PFSK-1 (cell line): ENCODE results near the gene TBKBP1.

Source experiments
- FOXP2 ChIP-seq: optimal IDR thresholded peaks from 2 replicates; pipeline ENCODE3; 2011; ENCODE audit warnings: borderline replicate concordance, control low read depth, inconsistent platforms; ENCODE audit not compliant: insufficient read depth; ENCODE audit errors: extremely low read length, extremely low read depth
- POLR2AphosphoS5 ChIP-seq: IDR thresholded peaks from 2 replicates; pipeline ENCODE4 v1.6.1; 2012; ENCODE audit warnings: low read depth, mild to moderate bottlenecking, control low read depth, low read length, moderate library complexity
- REST ChIP-seq, 2 experiments: IDR thresholded peaks; 2 replicates each; pipeline versions ENCODE4 v1.6.1 to v1.8.0; 2011 to 2012; ENCODE audit warnings: low read depth in 2 of 2, low read length in 2 of 2, control low read depth in 1 of 2, inconsistent platforms in 1 of 2, mild to moderate bottlenecking in 1 of 2, moderate library complexity in 1 of 2; ENCODE audit not compliant: insufficient read depth in 1 of 2
- SIN3A ChIP-seq: IDR thresholded peaks from 2 replicates; pipeline ENCODE4 v1.6.1; 2012; ENCODE audit warnings: mild to moderate bottlenecking, low read length, moderate library complexity, borderline replicate concordance; ENCODE audit not compliant: insufficient read depth
- TAF1 ChIP-seq: IDR thresholded peaks from 2 replicates; pipeline ENCODE4 v1.6.1; 2012; ENCODE audit warnings: low read length, control low read depth, borderline replicate concordance; ENCODE audit not compliant: insufficient read depth

TBKBP1 gene

GRCh38 chr17:47705536-47706530 is 11.9 kb downstream of the TBKBP1 start:
- no peak for TF ChIP-seq FOXP2
- TF ChIP-seq REST (IDR thresholded peaks at IDR 0.05; ENCODE audit: insufficient read depth in 1 of 2, low read depth in 2 of 2, low read length in 2 of 2), result no peak
- no peak for TF ChIP-seq TAF1

GRCh38 chr17:47707056-47707804 is 13.3 kb downstream of the TBKBP1 start:
- TF ChIP-seq FOXP2 (no peak), POLR2AphosphoS5 (no peak), TAF1 (no peak), REST (IDR thresholded peaks at IDR 0.05; ENCODE audit: insufficient read depth in 1 of 2, low read depth in 2 of 2, low read length in 2 of 2) (no peak), SIN3A (no peak)

- peak in 1 of 2 experiments; percentile 78; a peak in 2 of 4 replicates for TF ChIP-seq REST (IDR thresholded peaks at IDR 0.05; ENCODE audit: insufficient read depth in 1 of 2, low read depth in 2 of 2, low read length in 2 of 2)
- no peak for TF ChIP-seq TAF1
Observed at GRCh38 chr17:47707884-47708283, 13.9 kb downstream of the TBKBP1 start.

DNA sequence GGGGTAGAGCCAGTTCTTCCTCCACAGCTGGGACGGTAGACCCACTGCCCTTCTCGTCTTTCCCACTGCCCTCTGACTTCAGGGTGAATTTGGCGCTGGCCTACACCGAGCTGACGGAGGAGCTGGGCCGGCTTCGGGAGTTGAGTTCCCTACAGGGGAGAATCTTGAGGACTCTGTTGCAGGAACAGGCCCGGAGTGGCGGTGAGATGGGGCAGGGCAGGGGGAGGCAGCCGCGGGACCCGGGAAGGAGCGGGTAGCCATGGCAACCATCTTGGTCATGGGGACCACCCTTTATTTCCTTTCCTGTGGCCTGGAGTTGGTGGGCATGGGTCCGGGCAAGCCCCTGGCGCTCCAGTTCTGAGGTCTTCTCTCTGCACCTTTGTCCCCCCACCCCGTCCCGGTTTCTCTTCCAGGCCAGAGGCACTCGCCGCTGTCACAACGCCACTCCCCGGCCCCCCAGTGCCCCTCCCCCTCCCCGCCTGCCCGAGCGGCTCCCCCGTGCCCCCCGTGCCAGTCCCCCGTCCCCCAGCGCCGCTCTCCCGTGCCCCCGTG is 14.4 kb downstream of the TBKBP1 start:
- TF ChIP-seq FOXP2 (no peak), REST (IDR thresholded peaks at IDR 0.05; ENCODE audit: insufficient read depth in 1 of 2, low read depth in 2 of 2, low read length in 2 of 2) (no peak), SIN3A (no peak), TAF1 (no peak), POLR2AphosphoS5 (no peak)
